Breast epithelium (tissue), 3 donors: ENCODE data around the gene ACTN4.

ENCODE experiments used
- POLR2AphosphoS5 ChIP-seq, 3 donors: sonication (generic); formaldehyde crosslinking; IDR thresholded peaks; one replicate each; pipeline ENCODE4 v1.6.1; 2017; ENCODE audit warnings: antibody characterized with exemption in 3 of 3
- TF ChIP-seq, protein P1 (sequence below), 3 donors: fragments of 450-650 bp; IDR thresholded peaks; one replicate each; pipeline ENCODE4 v1.5.1; 2016 to 2017; ENCODE audit warnings: antibody characterized with exemption in 3 of 3, mild to moderate bottlenecking in 3 of 3, moderate library complexity in 3 of 3

DNA sequence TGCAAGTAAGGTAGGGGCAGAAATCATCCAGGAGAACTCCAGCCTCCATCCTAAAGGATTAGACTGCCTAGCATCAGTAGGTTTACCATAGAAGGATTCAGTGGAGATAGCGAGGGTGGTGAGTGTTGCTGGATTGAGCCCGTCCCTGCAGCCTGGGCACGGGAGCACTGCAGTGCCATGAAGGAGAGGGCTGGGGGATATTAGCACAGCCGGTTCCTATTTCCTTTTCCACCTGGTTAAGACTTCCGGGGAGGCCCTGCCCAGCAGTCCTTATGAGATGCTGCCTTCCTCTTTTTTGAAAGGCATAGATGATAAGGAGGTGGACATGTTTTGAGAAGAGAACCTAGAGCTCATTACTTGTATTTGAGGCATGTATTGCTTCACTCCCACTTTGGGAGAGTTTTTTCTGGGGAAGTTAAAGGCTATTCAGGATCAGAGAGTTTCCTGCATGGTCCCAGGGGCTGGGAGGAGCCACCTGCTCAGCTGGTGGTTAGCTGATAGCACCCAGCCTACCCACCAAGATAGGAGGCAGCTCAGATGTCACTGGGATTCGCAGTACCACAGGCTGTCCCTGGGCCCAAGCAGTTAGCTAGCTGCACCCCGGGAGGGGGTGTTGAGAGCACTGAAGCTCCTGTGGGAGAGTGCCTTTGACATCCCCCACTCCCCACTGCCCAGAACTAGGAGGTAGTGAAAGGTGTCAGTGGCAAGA is 17.2 kb downstream of the ACTN4 start:
- TF ChIP-seq, protein P1, sequence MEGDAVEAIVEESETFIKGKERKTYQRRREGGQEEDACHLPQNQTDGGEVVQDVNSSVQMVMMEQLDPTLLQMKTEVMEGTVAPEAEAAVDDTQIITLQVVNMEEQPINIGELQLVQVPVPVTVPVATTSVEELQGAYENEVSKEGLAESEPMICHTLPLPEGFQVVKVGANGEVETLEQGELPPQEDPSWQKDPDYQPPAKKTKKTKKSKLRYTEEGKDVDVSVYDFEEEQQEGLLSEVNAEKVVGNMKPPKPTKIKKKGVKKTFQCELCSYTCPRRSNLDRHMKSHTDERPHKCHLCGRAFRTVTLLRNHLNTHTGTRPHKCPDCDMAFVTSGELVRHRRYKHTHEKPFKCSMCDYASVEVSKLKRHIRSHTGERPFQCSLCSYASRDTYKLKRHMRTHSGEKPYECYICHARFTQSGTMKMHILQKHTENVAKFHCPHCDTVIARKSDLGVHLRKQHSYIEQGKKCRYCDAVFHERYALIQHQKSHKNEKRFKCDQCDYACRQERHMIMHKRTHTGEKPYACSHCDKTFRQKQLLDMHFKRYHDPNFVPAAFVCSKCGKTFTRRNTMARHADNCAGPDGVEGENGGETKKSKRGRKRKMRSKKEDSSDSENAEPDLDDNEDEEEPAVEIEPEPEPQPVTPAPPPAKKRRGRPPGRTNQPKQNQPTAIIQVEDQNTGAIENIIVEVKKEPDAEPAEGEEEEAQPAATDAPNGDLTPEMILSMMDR (IDR thresholded peaks at IDR 0.05), result no peak
- no peak for TF ChIP-seq POLR2AphosphoS5 (IDR thresholded peaks at IDR 0.05)
